Measurements from ENCODE around the gene CHD3. TPM values are rescaled to one million over a fixed set of nuclear protein-coding genes. Genes with fewer than 3 reads are reported as not detected.

The CHD3 gene
- total RNA-seq, 4 donors from 2014 or later: 36.1 to 99.9 (median 45.1) TPM

- H3K27ac ChIP-seq: no peak overlapping the region
- H3K4me3 ChIP-seq: no peak overlapping the region
- no peaks in the 10 kb centered on the region for H3K9me3 ChIP-seq
- no peak for TF ChIP-seq POLR2A (IDR thresholded peaks at IDR 0.05)
- no peak for TF ChIP-seq CTCF (IDR thresholded peaks at IDR 0.05)
- peaks cover 0 to 18% (median 0%) of the 10 kb centered on the region in 3 donors for H3K36me3 ChIP-seq
- DNase-seq: no peak
- no peaks in the 10 kb centered on the region for H3K27me3 ChIP-seq
- H3K4me1 ChIP-seq: peaks cover 0 to 28% (median 2%) of the 10 kb centered on the region in 4 donors
These were observed 8.3 kb upstream of the CHD3 start for GRCh38 chr17:7880076-7880868.

GRCh38 chr17:7881276-7882054, 7.1 kb upstream of the CHD3 start:
- H3K4me3 ChIP-seq: no peak overlapping the region
- no peaks in the 10 kb centered on the region for H3K27me3 ChIP-seq
- H3K9me3 ChIP-seq: no peaks in the 10 kb centered on the region
- peaks cover 0 to 18% (median 0%) of the 10 kb centered on the region in 3 donors for H3K36me3 ChIP-seq
- peak overlapping the region in 1 of 4 donors; percentile 37 for H3K27ac ChIP-seq
- DNase-seq: peak in 1 of 3 donors; percentile 41
- no peak for TF ChIP-seq POLR2A (IDR thresholded peaks at IDR 0.05)
- no peak for TF ChIP-seq CTCF (IDR thresholded peaks at IDR 0.05)
- H3K4me1 ChIP-seq: peaks cover 0 to 35% (median 2%) of the 10 kb centered on the region in 4 donors

- Histone ChIP-seq H3K9me3 (no peaks in the 10 kb centered on the region), H3K4me3 (no peak overlapping the region), H3K36me3 (peaks cover 0 to 18% (median 0%) of the 10 kb centered on the region in 3 donors), H3K27ac (peak overlapping the region in 1 of 4 donors; percentile 37), H3K4me1 (peaks cover 0 to 41% (median 3%) of the 10 kb centered on the region in 4 donors), H3K27me3 (no peaks in the 10 kb centered on the region)
- TF ChIP-seq CTCF (IDR thresholded peaks at IDR 0.05): no peak
- no peak for TF ChIP-seq POLR2A (IDR thresholded peaks at IDR 0.05)
- peak in 2 of 3 donors; percentile 12 to 36 for DNase-seq
These were observed 6.5 kb upstream of the CHD3 start for GRCh38 chr17:7882068-7882467.

- Histone ChIP-seq H3K27ac (peak overlapping the region in 1 of 4 donors; percentile 37), H3K4me3 (no peak overlapping the region), H3K27me3 (no peaks in the 10 kb centered on the region), H3K4me1 (peaks cover 0 to 43% (median 4%) of the 10 kb centered on the region in 4 donors), H3K36me3 (peaks cover 0 to 18% (median 0%) of the 10 kb centered on the region in 3 donors), H3K9me3 (no peaks in the 10 kb centered on the region)
- DNase-seq: peak in 1 of 3 donors; percentile 40
- TF ChIP-seq POLR2A (IDR thresholded peaks at IDR 0.05): no peak
- TF ChIP-seq CTCF (IDR thresholded peaks at IDR 0.05): no peak
These were observed 6.0 kb upstream of the CHD3 start for GRCh38 chr17:7882629-7883028.

GRCh38 chr17:7883781-7884386, 4.7 kb upstream of the CHD3 start:
- DNase-seq: peak in 1 of 3 donors; percentile 36
- peak overlapping the region; percentile 62 to 89 (median 82) for H3K4me3 ChIP-seq
- TF ChIP-seq POLR2A (IDR thresholded peaks at IDR 0.05): no peak
- TF ChIP-seq CTCF (IDR thresholded peaks at IDR 0.05): no peak

More at GRCh38 chr17:7883781-7884386, 4.7 kb upstream of the CHD3 start:
- Histone ChIP-seq H3K27ac (peak overlapping the region; percentile 32 to 96 (median 78)), H3K4me1 (peaks cover 0 to 55% (median 10%) of the 10 kb centered on the region in 4 donors), H3K9me3 (no peaks in the 10 kb centered on the region), H3K36me3 (peaks cover 0 to 14% (median 0%) of the 10 kb centered on the region in 3 donors), H3K27me3 (no peaks in the 10 kb centered on the region)
